GM10248 (cell line): ENCODE measurements around the gene TRAF3.

Experiments used
- CTCF ChIA-PET: fragments of 300-600 bp; sonication (Branson Sonifier 250); formaldehyde crosslinking; extraction: SDS; loops from one replicate; lab custom pipeline; 2021; ENCODE audit warnings: antibody characterized with exemption; lab: Yijun Ruan, JAX
- POLR2A ChIA-PET: fragments of 350-650 bp; sonication (Branson Sonifier 250); formaldehyde crosslinking; extraction: SDS; loops from one replicate; lab custom pipeline; 2020; ENCODE audit warnings: antibody characterized with exemption; lab: Yijun Ruan, JAX
- DNase-seq: peaks from one replicate; pipeline ENCODE4 v3.0.0; 2012; ENCODE audit errors: extremely low spot score
- CTCF ChIP-seq: IDR thresholded peaks from 2 replicates; pipeline ENCODE4 v1.5.1; 2012; ENCODE audit warnings: mild to moderate bottlenecking, low read depth; ENCODE audit errors: extremely low read depth, missing control alignments, control extremely low read depth

Gene TRAF3

GRCh38 chr14:102885737-102886447 is 108.6 kb downstream of the TRAF3 start:
- CTCF ChIA-PET, result interaction anchor here (1.2 kb wide), 1 partner anchor 12 kb away, joined by 3 read pairs; no protein-coding TSS in a partner anchor
- POLR2A ChIA-PET, result no interaction called here
- TF ChIP-seq CTCF, result no peak
- no peak for DNase-seq

- no peak for TF ChIP-seq CTCF
- no peak for DNase-seq
- CTCF ChIA-PET, result interaction anchor here (1.0 to 1.4 kb wide), 2 partner anchors 17 to 194 kb away, joined by 3 to 4 read pairs; no protein-coding TSS in a partner anchor
- POLR2A ChIA-PET, result no interaction called here
These were observed 111.5 kb downstream of the TRAF3 start for GRCh38 chr14:102888748-102889147.

- POLR2A ChIA-PET, result no interaction called here
- TF ChIP-seq CTCF, result no peak
- DNase-seq, result no peak
- CTCF ChIA-PET, result interaction anchor here (1.4 kb wide), 1 partner anchor 18 kb away, joined by 4 read pairs; no protein-coding TSS in a partner anchor
These were observed 112.4 kb downstream of the TRAF3 start for GRCh38 chr14:102889615-102890014.

- ChIA-PET POLR2A (interaction anchor here (0.7 kb wide), 1 partner anchor 25 kb away, joined by 6 read pairs; no protein-coding TSS in a partner anchor), CTCF (no interaction called here)
- no peak for TF ChIP-seq CTCF
- DNase-seq, result no peak
These were observed 113.9 kb downstream of the TRAF3 start for GRCh38 chr14:102891111-102891510.

- POLR2A ChIA-PET, result interaction anchor here (0.7 kb wide), 1 partner anchor 24 kb away, joined by 6 read pairs; no protein-coding TSS in a partner anchor
- no peak for DNase-seq
- TF ChIP-seq CTCF, result no peak
- CTCF ChIA-PET, result no interaction called here
These were observed 114.3 kb downstream of the TRAF3 start for GRCh38 chr14:102891556-102891955.

GRCh38 chr14:102892651-102893050 is 115.4 kb downstream of the TRAF3 start:
- no peak for TF ChIP-seq CTCF
- POLR2A ChIA-PET, result interaction anchor here (0.7 kb wide), 1 partner anchor 10 kb away, joined by 3 read pairs; no protein-coding TSS in a partner anchor
- DNase-seq, result no peak
- CTCF ChIA-PET, result interaction anchor here (1.3 to 1.7 kb wide), 2 partner anchors 13 to 21 kb away, joined by 3 to 4 read pairs; no protein-coding TSS in a partner anchor
